Measurements from ENCODE around the gene OR4D11.

DNA sequence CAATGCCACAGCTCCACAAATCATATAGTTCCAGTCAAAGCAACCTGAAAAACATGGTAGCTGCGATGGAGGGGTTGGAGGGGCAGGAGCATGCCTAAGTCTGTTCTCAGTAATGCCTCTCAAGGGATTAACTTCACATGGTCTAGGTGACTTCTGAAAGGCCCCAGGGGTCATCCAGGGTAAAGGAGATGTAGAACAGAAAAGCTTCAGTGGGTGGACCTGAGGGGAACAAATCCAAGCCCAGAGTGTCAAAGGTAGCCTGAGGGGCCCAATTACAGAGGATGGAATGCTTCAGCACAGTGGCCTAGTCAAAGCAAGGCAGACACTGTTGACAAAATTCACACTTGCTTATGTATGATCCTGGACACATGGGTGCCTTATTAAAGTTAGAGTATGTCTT, 31.3 kb downstream of the OR4D11 start:
- TF ChIP-seq, protein P1, sequence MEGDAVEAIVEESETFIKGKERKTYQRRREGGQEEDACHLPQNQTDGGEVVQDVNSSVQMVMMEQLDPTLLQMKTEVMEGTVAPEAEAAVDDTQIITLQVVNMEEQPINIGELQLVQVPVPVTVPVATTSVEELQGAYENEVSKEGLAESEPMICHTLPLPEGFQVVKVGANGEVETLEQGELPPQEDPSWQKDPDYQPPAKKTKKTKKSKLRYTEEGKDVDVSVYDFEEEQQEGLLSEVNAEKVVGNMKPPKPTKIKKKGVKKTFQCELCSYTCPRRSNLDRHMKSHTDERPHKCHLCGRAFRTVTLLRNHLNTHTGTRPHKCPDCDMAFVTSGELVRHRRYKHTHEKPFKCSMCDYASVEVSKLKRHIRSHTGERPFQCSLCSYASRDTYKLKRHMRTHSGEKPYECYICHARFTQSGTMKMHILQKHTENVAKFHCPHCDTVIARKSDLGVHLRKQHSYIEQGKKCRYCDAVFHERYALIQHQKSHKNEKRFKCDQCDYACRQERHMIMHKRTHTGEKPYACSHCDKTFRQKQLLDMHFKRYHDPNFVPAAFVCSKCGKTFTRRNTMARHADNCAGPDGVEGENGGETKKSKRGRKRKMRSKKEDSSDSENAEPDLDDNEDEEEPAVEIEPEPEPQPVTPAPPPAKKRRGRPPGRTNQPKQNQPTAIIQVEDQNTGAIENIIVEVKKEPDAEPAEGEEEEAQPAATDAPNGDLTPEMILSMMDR (IDR thresholded peaks at IDR 0.05), result no peak
- TF ChIP-seq POLR2A (IDR thresholded peaks at IDR 0.05), result no peak

Measured in body of pancreas (tissue), 4 donors.